Activated naive CD4-positive, alpha-beta T cell (primary cell): ENCODE data around the gene CISD1.

Experiments
- DNase-seq, 4 experiments: peaks; one replicate each; lab custom pipeline; 2025; lab: John Stamatoyannopoulos, UW

The CISD1 gene

GRCh38 chr10:58265249-58265648, 3.7 kb upstream of the CISD1 start:
- no peak for DNase-seq

- no peak for DNase-seq
Observed at GRCh38 chr10:58266003-58266825, 2.7 kb upstream of the CISD1 start.

DNA sequence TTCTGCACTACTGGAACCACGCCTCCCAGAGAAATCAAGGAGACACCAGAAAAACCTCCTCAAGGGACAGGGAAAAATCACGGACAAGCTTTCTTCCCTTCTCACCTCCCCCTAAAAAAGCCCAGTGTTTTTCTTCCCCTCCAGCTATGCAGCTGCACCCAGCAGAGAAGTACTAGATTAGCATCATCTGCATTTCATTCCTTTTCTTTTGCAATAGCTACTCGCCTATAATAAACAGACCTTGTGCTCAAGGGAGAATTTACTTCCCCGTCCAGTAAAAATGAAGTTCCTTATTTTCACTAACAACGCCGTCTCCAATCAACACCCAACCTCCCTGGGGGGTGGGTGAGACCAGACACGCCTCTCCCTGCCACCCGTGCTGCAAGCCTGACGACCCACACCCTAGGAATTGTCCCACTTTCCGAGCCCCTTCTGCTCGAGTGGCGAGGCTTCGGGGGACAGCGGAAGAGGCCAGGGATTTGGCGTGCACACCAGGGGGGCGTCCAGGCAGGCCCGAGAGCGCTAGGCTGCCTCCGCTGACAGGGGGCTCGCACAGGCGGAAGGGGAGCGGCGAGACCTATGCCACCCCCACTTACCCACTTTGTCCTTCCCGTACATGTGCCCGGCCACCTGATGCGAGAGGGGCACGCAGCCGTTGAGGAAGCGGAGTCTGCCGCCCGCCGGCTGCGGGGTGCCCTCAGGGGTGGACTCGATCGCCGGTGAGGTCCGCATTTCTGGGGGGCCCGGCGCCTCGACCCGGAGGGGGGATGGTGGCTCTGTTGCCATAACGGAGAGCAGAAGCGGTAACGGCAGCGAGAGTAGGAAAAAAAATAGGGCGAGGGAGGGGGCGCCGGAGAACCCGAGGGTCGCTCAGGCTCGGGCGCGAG, 1.9 kb upstream of the CISD1 start:
- peak in 2 of 4 experiments; percentile 4 to 31 for DNase-seq

GRCh38 chr10:58267713-58268453, 1.1 kb upstream of the CISD1 start, which contains the start of gene IPMK:
Gene IPMK, minus strand, starts transcription at chr10:58267894. Its CDS starts 283 bp downstream, at chr10:58267611.
- DNase-seq, result peak; percentile 84 to 92 (median 86)

- no peak for DNase-seq
Observed at GRCh38 chr10:58268454-58268945, 462 bp upstream of the CISD1 start.

- DNase-seq, result no peak
Observed at GRCh38 chr10:58269782-58270290, 874 bp downstream of the CISD1 start.

DNA sequence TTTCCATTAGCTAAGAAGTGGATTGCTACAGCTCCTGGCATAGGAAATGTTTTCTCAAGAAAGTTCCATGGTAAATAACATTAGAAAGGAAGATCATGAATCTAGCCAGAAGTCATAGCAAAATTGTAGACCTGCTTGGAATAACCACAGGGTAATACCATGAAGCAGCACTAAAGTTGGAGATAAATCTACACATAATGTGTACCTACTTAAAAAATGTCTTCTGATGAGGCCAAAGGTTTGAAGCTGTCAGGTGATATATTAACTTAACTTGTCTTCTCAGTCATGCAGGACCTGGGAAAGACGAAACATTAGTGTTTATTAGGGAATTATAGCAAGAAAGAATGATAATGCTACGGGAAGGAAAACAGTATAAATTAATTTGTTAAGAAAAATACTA, 6.3 kb downstream of the CISD1 start:
- no peak for DNase-seq

GRCh38 chr10:58275908-58276307, 6.9 kb downstream of the CISD1 start:
- no peak for DNase-seq

DNA sequence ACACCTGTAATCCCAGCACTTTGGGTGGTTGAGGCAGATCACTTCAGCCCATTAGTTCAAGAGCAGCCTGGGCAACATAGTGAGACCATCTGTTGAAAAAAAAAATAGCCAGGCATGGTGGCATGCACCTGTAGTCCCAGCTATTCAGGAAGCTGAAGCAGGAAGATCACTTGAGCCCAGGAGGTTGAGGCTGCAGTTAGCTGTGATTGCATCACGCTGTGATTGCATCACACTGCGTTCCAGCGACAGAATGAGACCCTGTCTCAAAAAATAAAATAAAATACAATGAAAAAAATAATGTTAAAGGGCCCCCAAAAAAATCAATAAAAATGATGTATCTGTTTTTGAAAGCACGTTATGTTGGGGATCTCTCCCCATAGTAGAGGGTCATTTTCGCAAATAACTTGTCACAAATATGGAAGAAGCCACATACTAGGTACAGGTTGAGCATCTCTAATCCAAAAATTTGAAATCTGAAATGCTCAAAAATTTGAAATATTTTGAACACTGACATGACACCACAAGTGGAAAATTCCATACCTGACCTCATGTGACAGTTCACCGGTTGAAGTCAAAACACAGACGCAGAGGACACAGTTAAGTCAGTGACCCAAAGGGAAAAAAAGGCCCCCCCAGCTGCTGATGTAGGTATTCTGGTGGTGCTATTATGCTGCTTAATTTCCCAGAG, 9.5 kb downstream of the CISD1 start:
- no peak for DNase-seq

- no peak for DNase-seq
Observed at GRCh38 chr10:58278962-58279307, 10.0 kb downstream of the CISD1 start.

DNA sequence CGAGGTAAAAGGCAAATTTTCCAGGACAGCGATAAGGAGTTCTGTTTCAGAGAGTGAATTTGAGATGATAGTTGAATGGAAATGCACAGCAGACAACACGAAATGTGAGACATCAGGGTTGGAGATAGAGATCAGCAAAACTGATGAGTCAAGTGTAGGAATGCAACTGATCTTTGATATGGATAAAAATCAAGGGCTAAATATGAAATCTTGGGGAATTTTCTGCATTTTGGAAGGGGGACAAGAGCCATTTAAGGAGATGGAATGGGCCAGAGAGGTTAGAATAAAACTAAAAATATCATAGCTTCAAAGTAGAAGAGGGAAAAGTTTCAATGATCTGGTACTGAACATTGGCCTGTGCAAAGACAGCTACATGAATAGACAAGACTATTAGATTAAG, 11.5 kb downstream of the CISD1 start:
- no peak for DNase-seq

DNA sequence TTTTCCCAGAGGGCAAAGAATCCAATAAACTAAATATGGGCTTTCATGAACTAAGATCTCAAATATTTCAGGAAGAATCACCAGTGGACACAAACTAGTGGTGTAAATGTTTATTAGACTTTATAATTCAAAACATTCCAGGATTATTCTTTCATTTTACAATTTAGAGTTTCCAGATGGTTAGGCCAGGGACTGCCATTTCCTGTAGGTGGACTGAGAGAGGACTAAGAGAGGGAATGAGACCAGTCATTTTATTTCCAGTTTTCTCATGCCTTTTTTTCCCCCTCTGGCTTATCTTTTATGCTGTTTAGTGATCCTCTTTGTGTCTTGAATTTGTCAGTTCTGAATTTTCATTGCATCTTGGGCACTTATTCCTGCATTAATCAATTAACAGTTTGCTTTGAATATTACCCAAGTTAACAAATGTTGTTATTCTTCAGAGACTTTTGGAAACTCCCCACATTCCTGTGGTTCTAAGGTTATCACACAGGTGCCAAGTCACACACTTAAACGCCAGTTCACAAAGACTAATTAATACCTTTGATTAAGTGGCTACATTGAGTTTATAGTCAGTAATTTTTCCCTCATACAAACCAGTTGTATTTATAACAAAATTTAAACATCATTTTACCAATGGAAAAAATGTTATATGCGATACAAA, 12.3 kb downstream of the CISD1 start:
- DNase-seq, result no peak

DNA sequence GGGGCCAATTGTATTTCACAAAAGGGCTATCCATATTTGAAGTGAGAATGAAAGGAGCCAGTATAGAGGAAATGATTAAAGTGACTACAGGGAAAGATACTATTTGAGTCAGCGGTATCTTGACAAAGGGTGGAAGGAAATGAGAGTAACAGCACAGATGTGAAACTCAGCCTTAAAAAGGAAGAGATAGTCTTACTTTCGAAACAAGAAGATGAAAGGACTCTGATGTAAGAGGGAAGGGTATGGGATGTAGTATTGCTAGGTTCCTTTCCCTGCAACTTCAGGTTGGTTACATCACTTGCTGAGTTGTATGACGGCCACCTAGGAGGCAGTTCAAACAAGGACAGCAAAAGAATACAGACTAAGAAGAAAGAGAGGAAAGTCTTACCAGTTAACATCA, 13.7 kb downstream of the CISD1 start:
- no peak for DNase-seq

DNA sequence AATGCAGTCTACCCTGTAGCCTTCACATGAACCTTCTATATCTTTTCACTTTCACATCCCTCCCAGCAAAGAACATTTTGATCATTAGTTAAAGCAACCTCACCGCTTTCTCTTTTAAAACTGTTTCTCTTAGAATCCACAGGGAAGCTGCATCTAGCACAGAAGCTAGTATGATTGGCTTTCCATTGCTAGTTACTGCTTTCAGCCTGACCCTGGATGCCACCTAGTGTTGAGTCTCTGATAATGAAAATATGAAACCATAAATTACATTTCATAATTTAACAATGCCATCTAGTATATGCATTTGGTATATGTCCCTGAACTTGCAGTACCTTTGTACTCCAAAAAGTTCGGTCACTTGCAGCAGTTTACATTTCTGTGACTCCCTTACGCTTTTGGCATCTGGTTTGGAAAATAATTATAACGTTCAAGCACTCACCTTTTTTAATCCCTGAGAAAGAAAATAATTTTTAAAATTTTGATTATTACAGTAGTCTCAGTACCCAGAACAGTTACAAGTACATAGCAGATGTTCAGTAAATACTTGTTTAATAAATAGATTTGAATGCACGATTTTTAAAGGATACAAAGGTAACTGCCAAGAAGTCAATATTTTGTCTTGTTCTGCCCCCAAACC, 22.7 kb downstream of the CISD1 start:
- DNase-seq, result no peak

- DNase-seq, result no peak
Observed at GRCh38 chr10:58293989-58294388, 25.0 kb downstream of the CISD1 start.

DNA sequence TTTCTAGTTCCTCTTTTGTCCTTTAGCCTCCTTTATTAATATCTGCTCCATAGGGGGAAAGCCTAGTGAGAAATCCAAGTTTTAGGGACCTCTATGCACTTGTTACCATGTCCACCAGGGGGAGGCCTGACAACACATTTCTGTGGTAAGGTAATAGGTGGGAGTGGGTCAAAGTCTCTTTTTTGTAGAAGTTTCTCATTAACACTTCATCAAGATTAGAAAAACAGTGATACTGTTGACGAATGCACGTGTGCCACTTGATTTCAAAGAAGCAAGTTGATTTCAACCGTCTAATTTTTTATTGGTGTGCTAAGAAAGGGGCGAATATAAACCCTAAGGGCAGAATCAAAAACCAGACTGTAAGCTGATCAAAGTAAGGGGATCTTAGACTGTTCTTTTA, 30.6 kb downstream of the CISD1 start:
- DNase-seq, result peak in 3 of 4 experiments; percentile 3 to 40 (median 6)

DNA sequence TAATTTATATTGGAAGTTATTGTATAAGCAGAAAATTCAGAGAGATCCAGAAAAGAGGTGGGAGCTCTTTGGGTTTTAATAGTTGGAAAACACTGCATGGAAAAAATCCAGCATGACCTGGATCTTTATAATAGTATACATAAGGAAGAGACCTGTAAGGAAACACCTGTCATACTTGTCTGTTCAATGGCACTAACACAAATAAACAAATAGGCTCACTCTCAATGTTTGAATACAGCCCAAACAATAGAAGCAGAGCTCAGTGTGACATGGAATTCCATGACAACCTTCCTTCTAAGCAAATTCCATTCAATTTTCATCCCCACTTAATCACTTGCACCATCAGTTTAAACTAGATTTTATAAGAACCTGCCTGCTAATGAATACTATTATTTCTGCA, 31.7 kb downstream of the CISD1 start:
- DNase-seq, result no peak

GRCh38 chr10:58302254-58302653, 33.3 kb downstream of the CISD1 start:
- no peak for DNase-seq

DNA sequence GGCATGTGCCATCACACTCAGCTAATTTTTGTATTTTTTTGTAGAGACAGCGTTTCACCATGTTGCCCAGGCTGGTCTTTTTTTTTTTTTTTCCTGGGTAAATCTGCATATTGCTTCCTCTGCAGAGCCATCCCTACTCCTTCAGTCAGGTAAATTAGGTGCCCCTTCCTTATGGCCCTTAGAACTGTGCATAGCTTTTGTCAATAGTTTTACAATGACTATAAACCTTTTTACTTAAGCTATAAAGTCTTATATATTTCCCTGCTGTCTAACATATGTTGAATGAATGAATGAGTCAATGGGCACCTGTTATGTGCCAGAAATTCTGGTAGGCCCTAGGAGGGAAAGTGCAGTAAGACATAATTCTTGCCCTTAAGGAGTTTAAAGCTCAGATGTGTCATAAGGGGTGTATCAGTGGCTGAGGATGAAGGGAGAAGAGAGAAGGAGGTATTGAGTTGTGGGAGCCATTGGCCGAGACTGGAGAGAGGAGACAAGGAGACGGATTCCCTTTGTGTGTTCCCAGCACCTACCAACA, 35.2 kb downstream of the CISD1 start:
- no peak for DNase-seq

GRCh38 chr10:58305821-58306220, 36.9 kb downstream of the CISD1 start:
- DNase-seq, result no peak
